ENCODE results near the gene PBX1. TPM values are rescaled to one million over a fixed set of nuclear protein-coding genes. Genes with fewer than 3 reads are reported as not detected.

PBX1 gene
- total RNA-seq, 2 donors from 2014 or later: 50.2 to 60.4 TPM

GRCh38 chr1:164746632-164747031 lies 187.6 kb downstream of the PBX1 start:
- H3K4me1 ChIP-seq (replicated peaks): no peaks in the 10 kb centered on the region

GRCh38 chr1:164748253-164748899 lies 189.4 kb downstream of the PBX1 start:
- Histone ChIP-seq H3K27me3 (replicated peaks; ENCODE audit: insufficient read depth) (no peaks in the 10 kb centered on the region), H3K9me3 (no peaks in the 10 kb centered on the region), H3K27ac (peak overlapping the region in 1 of 2 donors; percentile 4), H3K36me3 (no peaks in the 10 kb centered on the region), H3K4me3 (no peak overlapping the region), H3K4me1 (replicated peaks) (no peaks in the 10 kb centered on the region)
- no peak for TF ChIP-seq CTCF (IDR thresholded peaks at IDR 0.05)
- TF ChIP-seq POLR2A (IDR thresholded peaks at IDR 0.05): no peak
- TF ChIP-seq POLR2AphosphoS5 (IDR thresholded peaks at IDR 0.05): peak; percentile 12
- DNase-seq (ENCODE audit: low spot score): no peak
- intact Hi-C loops (cut with DNase I): no loop called here
- WGBS: 54% methylated on average over 10 of the region's 10 CpGs

More at GRCh38 chr1:164746632-164747031, 187.6 kb downstream of the PBX1 start:
- no peak overlapping the region for H3K4me3 ChIP-seq
- H3K9me3 ChIP-seq: no peaks in the 10 kb centered on the region
- H3K36me3 ChIP-seq: no peaks in the 10 kb centered on the region
- 72% methylated on average over 5 of the region's 5 CpGs for WGBS
- TF ChIP-seq POLR2AphosphoS5 (IDR thresholded peaks at IDR 0.05) (no peak), POLR2A (IDR thresholded peaks at IDR 0.05) (no peak), CTCF (IDR thresholded peaks at IDR 0.05) (no peak)
- H3K27me3 ChIP-seq (replicated peaks; ENCODE audit: insufficient read depth): no peaks in the 10 kb centered on the region
- no peak for DNase-seq (ENCODE audit: low spot score)
- H3K27ac ChIP-seq: no peak overlapping the region
- intact Hi-C loops (cut with DNase I): no loop called here

GRCh38 chr1:164753521-164754077 lies 194.6 kb downstream of the PBX1 start:
- Histone ChIP-seq H3K27me3 (replicated peaks; ENCODE audit: insufficient read depth) (no peaks in the 10 kb centered on the region), H3K4me3 (no peak overlapping the region), H3K27ac (peak overlapping the region; percentile 48 to 62), H3K36me3 (no peaks in the 10 kb centered on the region), H3K9me3 (no peaks in the 10 kb centered on the region), H3K4me1 (replicated peaks) (no peaks in the 10 kb centered on the region)
- TF ChIP-seq CTCF (IDR thresholded peaks at IDR 0.05) (no peak), POLR2AphosphoS5 (IDR thresholded peaks at IDR 0.05) (no peak), POLR2A (IDR thresholded peaks at IDR 0.05) (no peak)
- intact Hi-C loops (cut with DNase I): no loop called here
- no peak for DNase-seq (ENCODE audit: low spot score)
- WGBS: 39% methylated on average over 11 of the region's 11 CpGs

GRCh38 chr1:164754088-164754600 lies 195.2 kb downstream of the PBX1 start:
- no peaks in the 10 kb centered on the region for H3K9me3 ChIP-seq
- no peak overlapping the region for H3K4me3 ChIP-seq
- TF ChIP-seq CTCF (IDR thresholded peaks at IDR 0.05) (no peak), POLR2AphosphoS5 (IDR thresholded peaks at IDR 0.05) (peak; percentile 44), POLR2A (IDR thresholded peaks at IDR 0.05) (no peak)
- H3K27me3 ChIP-seq (replicated peaks; ENCODE audit: insufficient read depth): no peaks in the 10 kb centered on the region
- WGBS: 12% methylated on average over 8 of the region's 8 CpGs
- no peaks in the 10 kb centered on the region for H3K36me3 ChIP-seq
- peak overlapping the region; percentile 48 to 62 for H3K27ac ChIP-seq
- DNase-seq (ENCODE audit: low spot score): peak; percentile 39
- intact Hi-C loops (cut with DNase I): no loop called here
- H3K4me1 ChIP-seq (replicated peaks): no peaks in the 10 kb centered on the region

GRCh38 chr1:164755690-164756089 lies 196.7 kb downstream of the PBX1 start:
- Histone ChIP-seq H3K4me1 (replicated peaks) (no peaks in the 10 kb centered on the region), H3K27ac (no peak overlapping the region)

More at GRCh38 chr1:164755690-164756089, 196.7 kb downstream of the PBX1 start:
- no peak for TF ChIP-seq POLR2AphosphoS5 (IDR thresholded peaks at IDR 0.05)
- no peak for TF ChIP-seq POLR2A (IDR thresholded peaks at IDR 0.05)
- TF ChIP-seq CTCF (IDR thresholded peaks at IDR 0.05): no peak
- DNase-seq (ENCODE audit: low spot score): no peak
- Histone ChIP-seq H3K27me3 (replicated peaks; ENCODE audit: insufficient read depth) (no peaks in the 10 kb centered on the region), H3K9me3 (no peaks in the 10 kb centered on the region), H3K4me3 (no peak overlapping the region), H3K36me3 (no peaks in the 10 kb centered on the region)
- intact Hi-C loops (cut with DNase I): no loop called here
- 46% methylated on average over 4 of the region's 4 CpGs for WGBS
